ENCODE measurements around the gene ITPRID2.

Gene ITPRID2

DNA sequence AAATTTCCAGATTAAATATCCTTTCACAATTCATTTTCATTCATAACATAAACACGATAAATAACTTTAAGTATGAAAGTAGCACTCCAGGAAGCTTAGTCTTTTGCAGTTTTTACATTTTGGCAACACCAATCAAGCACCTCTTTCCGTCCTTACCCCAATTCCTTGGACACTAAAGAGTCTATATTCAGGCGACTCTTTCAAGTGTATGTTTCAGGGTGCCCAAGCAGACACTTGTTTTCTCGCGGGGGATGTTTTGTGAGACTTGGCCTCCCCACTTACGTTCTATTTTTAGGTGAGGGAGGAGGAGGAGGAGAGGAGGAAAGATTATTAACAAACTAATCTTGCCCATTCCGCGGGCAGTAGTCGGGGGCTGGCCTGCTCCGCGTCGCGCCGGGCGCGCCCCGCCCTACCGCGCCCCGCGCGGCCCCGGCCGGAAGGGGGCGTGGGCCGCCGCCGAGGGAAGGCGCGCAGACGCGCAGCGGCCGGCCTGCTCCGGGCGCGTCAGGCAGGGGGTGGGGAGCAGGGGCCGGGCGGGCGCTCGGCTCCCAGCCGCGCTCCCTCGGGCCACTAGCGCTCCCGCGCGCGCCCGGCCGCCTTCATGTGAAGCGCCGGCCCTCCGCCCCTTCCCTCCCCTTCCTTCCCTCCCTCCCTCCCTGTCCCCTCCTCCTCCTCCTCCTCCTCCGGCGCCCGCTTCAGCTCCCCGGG lies at the start of gene ITPRID2:
Gene ITPRID2, plus strand, starts transcription at position 473 of the 708 bp plus-strand sequence. CDS start 337 bp downstream, outside the sequence.
- DNase-seq (ENCODE audit: low read depth in 2 of 2, low spot score in 1 of 2), result peak; percentile 13 to 29

DNA sequence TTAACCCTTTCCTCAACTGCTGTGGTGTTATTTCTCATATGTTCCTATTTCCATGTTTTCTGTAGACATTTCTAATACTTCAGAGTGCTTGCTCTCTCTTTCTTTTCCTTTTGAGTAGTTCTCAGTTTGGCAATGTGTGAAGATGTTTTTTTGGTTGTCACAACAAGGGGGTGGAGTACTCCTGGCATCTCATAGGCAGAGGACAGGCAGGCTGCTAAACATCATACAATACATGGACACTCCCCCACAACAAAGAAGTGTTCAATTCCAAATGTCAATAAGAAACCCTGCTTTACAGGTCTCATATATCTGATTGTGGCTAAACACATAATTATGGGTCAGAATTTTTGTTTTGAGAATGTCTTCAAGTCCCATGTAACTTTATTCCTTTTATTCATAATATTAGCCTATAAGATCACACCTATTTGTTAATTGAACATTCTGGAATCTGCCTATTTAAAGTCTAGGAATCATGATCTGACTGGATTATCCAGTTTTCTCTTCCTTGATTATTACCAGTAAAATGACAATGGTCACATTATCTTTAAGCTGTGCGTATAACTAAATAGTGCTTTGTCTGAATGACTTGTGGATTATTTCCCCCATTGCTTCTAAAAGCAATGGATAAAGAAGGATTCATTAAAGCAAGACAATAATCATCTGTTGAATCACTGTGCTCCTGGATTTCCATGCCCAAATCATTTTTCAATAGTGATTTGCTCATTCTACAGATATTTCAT lies 46.8 kb upstream of the ITPRID2 start:
- DNase-seq (ENCODE audit: low read depth in 2 of 2, low spot score in 1 of 2), result no peak

DNA sequence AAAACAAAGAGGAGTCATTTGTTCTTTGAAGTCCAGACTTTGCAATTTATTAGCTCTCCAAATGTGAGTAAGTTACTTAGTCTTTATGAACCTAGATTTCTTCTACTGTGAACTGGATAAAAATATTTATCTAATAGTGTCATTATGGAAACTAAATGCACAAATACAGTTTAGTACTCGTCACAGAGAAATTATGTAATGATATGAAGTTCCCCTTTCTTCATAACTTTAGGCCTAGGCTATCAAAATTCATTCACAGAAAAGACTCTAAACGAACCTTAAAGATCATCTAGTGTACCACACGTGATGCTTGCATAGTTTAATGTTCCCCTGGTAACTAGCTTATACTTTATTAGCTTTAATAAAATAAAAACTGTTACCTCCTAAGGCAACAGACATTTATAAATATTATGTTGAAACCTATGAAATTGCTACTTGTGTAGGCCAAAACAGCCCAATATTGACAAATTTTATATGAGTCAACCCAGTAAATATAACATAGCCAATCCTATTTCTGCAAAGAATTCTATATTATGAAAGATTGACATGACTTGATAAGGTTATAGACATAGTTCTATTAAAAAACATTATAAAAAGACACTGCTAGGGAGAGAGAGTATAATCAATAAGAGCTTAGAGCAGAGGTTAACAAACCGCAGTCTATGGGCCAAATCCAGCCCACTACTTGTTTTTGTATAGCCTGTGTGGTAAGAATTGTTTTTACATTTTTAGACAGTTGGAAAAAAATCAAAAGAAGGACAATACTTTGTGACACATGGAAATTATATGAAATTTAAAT lies 44.9 kb upstream of the ITPRID2 start:
- no peak for DNase-seq (ENCODE audit: low read depth in 2 of 2, low spot score in 1 of 2)

DNA sequence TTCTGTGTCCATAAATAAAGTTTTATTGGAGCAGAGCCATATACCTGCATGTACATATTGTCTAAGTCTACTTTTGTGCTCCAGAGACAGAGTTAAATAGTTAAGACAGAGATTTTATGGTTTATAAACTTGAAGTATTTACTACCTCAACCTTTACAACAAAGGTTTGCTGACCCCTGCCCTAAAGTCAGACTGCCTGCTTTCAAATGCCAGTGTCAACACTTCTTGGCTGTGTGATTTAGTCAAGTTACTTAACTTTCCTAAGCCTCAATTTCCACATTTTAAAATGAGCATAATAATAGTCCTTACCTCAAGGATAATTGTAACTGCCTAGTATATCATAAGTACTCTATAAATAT lies 44.4 kb upstream of the ITPRID2 start:
- no peak for DNase-seq (ENCODE audit: low read depth in 2 of 2, low spot score in 1 of 2)

DNA sequence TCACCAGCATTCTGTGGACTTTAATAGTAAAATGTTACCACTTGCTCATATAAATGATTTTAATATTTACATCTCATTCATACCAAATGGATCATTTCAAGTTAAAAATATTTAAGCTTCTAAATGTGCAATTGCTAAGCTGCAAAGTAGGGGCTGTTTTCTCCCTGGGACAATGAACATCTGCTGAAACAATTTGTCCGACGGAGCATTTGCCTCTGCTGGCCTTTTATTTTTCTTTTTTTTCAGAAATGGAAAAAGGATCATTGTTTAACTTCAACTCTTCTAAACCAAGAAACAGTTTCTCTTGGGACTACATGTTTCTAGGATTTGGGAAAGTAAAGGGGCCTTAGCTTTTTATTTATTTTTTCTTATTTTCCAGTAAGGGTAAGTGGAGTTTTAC lies 43.8 kb upstream of the ITPRID2 start:
- DNase-seq (ENCODE audit: low read depth in 2 of 2, low spot score in 1 of 2), result no peak

DNA sequence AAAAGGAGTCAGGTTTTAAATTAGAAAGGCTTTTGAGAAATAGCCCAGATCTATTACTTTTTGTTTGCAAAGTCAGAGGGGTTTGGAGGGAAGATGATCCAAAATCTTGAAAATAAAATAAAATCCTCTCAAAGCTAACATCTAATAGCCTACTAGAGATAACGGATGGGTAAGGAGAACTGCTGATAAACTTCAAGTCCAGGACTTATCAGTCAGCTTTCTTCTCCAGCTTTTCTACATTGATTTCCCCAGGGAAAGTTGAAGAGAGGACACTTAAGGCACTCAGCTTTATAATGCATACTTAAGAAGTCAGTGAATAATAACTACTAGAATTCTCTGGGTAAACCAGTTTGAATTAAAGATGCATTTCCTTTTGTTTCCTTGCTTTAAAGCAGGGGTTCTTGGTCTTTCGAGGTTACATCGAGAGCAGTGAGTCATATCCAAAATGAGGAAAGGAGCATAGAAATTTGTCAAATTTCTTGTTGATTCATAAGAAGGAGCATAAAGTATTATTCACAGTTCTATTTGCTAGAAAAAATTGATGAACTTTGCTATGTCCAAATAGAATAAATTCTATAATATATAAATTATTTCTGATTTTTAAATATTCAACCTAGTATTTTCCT lies 43.2 kb upstream of the ITPRID2 start:
- no peak for DNase-seq (ENCODE audit: low read depth in 2 of 2, low spot score in 1 of 2)

DNA sequence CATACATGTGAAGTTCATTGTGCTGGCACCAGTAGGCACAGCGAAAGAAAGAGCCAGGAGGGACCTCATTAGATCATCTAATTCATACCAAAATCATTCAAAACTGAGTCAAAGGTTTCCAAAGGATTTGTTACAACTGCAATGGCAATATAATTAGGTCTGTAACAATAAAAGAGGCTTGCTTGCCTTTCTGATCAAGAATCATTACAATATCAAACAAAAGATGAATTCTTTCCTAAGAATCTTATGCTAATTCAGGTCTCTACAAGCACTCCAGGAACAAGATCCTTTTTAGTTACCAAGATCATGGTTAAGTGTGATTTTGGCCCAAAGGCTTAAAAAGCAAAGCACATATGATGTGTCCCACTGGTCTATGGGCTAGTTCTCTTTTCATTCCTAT lies 41.9 kb upstream of the ITPRID2 start:
- no peak for DNase-seq (ENCODE audit: low read depth in 2 of 2, low spot score in 1 of 2)

DNA sequence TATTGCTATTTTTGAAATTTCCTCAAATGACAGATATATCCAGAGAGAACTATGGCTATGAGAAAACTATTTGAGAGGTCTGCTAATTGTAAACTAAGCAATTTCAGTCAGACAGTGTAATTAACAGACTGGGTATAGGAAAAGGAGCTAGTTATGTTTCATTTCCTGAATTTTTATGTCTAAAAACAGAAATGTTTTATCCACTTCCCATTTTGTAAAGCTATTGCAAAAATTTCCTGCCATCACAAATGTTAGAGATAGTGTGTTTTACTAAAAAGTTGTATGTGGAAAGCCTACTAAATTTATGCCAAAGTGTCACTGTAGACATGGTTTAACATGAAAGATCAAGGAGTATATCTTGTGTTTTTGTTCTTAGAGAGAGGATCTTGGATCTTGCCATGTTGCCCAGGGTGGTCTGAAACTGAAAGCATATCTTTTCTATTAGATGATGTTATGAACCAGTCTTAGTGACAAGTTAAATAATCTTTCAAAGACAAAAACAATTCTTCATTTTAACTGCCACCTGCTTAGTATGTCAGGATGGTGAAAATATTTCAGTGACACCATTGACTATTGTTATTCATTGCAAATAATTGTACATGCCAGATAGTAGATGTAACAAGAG lies 40.5 kb upstream of the ITPRID2 start:
- DNase-seq (ENCODE audit: low read depth in 2 of 2, low spot score in 1 of 2), result no peak

DNA sequence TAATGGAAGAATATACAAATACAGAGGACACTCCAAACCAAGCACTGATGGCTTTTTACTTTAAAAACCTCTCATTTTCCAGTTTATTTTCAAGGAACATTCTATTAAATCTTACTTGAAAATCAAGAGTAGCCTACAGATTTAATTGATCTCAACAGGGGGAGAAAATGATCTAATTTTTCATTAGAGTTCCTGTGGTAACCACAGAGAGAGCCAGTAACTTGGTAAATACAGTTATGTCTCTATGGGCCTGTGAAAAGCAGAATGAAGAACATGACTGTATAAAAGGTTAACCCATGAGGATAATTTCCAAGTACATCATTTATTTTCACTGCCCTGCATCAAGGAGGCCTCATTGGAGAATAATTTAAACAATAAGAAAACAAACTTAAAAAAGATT lies 39.8 kb upstream of the ITPRID2 start:
- DNase-seq (ENCODE audit: low read depth in 2 of 2, low spot score in 1 of 2), result no peak

DNA sequence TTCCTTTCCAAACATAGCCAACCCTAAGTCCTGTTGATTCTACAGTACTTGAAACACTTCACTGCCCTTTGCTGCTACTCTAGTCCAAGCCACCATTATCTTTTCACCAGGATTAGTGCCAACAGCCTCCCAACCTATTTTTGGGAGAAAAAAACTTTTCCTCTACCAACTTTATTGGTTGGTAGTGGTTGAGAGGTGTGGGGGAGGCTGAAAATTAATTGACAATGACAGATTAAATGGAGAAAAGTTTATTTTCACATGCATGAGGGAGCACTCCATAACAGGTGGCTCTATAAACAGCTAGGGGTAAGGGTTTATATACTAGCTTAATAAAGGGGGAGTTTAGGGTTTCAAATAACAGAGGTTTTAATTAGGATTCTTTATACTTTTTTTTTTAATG lies 37.8 kb upstream of the ITPRID2 start:
- DNase-seq (ENCODE audit: low read depth in 2 of 2, low spot score in 1 of 2), result no peak

DNA sequence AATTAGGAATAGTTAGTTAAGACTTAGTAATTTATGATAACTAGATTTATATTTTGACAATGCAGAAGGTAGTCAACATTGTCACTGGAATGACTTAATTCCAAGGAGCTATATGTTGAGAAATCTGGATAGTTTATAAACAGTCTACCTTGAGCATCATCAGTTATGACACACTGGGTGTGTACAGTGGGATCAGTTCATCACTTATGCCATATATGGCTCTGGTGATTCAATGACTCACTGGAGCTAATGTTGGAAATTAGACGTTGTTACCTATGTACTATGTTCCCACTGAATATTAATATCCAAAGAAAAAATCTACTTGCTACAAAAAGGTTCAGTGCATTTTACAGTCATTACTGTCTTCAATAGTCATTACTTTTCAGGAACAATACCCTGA lies 34.0 kb upstream of the ITPRID2 start:
- no peak for DNase-seq (ENCODE audit: low read depth in 2 of 2, low spot score in 1 of 2)

DNA sequence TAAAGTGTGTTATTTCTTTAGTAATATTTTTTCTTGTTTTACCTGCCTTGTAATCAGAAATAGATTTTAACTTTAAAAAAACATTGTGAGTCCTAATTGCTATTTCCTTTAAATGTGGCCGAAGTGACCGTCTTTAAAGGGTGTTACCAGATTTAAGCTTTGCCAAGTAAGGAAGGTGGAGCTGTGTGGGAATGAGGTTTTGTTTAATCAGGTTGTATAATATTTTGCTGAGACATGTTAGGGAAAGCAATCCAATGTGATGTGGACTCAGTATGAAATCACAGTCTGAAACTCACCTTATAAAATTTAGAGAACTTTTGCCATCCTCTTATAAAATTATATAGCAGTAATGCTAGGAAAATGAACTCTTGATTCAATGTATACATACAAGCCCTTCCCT lies 32.9 kb upstream of the ITPRID2 start:
- DNase-seq (ENCODE audit: low read depth in 2 of 2, low spot score in 1 of 2), result no peak

DNA sequence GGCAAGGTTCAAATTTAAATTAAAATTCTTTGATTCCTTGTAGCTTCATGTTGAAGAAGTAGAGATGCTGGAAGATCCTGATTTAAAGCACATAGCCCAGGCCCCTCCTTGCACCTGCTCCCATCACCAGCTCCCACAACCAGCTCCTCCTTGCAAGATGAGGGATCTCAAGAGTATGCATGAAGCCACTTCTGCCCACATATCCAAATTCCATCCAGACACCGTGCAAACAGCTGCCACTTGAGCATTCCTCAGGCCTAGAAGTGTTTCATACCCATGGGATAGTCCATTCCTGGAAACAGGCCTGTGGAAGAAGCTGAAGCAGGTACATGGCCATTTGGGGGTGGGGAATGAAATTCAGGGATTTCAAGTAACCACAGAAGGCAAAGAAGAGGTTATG lies 32.4 kb upstream of the ITPRID2 start:
- no peak for DNase-seq (ENCODE audit: low read depth in 2 of 2, low spot score in 1 of 2)

DNA sequence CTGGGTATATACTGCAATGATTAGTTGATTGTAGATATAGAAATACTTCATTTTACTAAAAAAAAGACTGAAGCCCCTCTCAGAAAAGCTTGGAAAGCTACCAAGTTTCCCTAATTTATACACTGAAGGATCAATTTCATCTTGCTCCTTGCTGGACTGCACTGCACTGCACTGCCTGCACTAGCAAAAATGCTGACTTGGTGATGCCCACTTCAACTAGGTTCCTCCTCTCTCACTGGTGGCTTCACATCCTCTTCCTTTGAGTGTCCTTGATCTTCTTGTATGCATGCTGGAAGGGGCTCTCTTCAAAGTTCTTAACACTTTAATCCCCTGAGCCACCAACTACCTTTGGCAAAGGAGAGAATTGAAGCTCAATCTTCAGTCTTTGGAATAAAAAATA lies 31.7 kb upstream of the ITPRID2 start:
- DNase-seq (ENCODE audit: low read depth in 2 of 2, low spot score in 1 of 2), result no peak

DNA sequence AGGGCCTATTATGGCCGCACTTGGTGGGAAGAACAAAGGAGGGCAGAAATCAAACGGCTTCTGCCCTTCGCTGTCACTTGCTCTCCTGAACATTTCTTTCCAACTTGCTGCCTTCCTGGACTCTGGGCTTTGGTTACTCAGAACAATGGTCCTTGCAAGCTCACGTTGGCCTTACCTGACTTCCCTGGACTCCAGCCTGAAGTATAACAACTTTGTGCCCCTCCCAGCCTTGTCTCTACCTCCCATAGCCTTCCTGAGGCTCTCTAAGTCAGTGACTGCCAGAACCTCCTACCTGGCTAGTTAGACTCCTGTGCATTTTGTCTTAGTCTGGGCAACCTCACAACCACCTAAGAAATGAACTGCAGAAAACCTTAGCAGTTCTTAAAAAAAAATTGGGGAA lies 30.2 kb upstream of the ITPRID2 start:
- DNase-seq (ENCODE audit: low read depth in 2 of 2, low spot score in 1 of 2), result no peak

DNA sequence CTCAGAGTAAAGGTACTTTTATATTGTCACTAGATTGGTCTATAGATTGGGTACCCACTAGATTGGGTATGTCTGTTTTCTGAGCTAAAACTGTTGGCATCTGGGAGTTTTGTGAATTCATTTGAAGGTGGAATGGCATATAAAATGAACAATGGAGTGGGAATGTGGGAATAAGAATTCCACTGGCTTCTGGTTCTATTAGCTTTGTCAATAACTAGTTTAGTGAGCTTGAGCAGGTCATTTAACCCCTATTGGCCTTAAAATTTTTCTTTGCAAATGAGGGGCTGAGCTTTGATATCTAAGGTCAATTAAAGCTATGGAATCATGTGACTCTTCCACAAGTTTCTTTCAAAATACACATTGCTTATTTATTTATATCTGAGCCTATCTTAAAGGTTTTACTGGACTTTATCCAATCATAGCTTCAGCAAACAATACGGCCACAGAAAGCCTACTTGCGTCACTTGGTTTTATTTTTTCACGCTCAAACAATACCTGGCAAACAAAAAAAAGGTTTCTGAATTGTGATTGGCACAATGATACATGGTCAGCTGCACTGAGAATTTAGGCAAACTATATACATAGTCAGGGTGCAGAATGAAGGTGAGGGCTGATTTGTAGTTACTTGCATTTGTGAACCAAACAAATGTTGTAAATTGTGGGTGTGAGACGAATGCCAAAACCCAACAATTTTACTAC lies 28.8 kb upstream of the ITPRID2 start:
- no peak for DNase-seq (ENCODE audit: low read depth in 2 of 2, low spot score in 1 of 2)

DNA sequence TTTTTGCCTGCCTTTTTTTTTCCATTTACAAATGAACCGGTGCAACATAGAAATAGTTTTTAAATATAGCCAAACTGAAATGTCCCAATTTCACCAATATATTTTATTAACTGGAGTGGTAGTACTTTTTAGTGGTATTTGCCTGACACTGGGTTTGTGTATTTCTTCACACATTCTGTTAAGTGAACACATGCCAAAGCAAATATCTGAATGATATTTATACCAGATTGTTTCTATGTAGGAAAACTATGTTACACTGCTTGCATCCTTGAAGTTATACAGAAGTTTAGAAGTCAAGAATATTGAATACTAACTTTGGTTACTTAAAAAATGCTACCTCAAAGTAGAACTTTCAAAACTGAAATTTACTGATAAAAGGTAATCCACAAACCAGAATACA lies 19.4 kb upstream of the ITPRID2 start:
- no peak for DNase-seq (ENCODE audit: low read depth in 2 of 2, low spot score in 1 of 2)

DNA sequence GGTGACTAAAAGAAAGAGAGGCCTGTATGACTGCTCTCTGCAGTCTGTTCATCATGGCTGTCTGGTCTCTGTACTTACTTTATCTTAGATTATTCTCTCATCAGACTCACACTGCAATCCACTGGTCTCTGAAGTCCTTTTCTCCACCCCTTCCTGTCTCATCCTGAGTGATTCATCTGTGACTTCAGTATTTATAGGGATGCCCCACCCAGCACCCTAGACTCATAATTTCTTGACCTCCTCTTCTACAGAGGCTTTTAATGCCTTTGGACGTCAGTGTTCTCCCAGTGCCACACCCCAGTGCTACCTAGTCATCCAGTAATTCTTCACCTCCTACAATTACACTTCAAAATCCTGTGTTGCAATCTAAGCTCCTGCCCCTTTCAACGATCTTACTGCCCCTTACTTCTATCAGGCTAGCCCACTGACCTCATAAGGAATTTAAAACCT lies 14.9 kb upstream of the ITPRID2 start:
- DNase-seq (ENCODE audit: low read depth in 2 of 2, low spot score in 1 of 2), result no peak

DNA sequence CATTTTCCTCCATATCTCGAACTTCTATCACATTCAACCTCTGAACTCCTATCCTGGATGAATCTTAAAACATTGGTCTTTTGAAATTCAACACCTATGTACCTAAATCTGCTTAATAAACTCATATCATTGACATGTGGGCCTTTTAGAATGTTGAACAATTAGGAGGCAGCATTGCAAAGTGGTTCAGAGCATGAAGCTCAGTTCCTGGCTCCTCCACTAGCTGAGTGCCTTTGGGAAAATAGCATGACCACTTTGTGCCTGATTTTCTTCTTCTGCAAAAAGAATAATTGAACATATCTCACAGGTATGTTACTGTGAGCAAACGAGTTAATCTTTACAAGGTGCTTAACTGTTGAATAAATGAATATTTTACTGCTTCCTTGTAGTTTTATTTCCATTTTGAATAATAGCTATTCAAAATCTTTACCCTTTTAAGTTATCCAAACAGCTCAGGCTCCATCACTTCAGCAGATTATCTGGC lies 14.3 kb upstream of the ITPRID2 start:
- DNase-seq (ENCODE audit: low read depth in 2 of 2, low spot score in 1 of 2), result no peak

DNA sequence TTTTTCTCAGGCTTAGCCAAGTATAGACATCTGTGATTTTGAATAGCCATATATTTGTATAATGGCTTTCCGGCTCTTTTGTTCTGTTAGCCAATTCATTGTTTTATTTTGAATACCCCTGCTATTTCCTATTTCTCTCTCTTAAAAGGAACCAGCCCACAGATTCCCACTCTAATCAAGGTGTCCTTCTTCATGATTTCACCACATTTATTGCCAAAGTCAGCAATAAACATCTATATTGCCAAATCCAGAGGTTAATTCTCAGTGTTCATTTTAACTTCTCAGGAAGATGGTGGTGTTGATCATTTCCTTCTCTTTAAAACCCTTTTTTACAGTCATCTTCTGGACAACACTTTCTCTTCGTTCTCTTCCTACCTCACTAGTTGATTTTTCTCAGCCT lies 13.1 kb upstream of the ITPRID2 start:
- DNase-seq (ENCODE audit: low read depth in 2 of 2, low spot score in 1 of 2), result no peak
